ENCODE results near the gene KIAA0513.

Gene KIAA0513

DNA sequence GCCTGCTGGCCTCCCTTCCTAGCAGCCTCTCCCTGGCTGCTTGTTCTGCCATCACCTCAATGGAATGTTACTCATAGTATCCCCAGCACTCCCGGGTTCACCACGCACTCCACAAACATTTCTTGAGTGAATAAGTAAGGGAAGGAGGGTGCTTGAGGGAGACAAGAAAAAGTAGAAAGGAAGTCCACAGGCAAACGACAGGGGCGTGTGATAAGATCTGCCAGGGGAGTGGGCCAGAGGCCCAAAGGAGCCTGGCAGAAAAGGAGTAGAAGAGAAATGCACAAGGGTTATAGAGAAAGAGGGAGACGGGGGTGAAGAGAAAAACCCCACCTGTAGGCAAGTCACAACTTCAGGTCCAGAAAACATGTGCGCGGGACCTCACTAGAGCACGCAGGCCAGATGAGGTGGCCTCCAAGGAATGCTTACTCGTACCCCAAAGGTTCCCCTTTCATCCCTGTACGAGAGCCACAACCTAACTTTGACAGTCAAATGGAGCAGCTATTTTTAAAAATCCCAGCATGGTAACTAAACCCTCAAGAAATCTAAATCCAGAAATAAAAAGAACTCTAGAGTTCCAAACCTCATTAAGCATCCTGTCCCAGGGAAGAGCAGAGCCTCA is 22.9 kb upstream of the KIAA0513 start:
- DNase-seq (ENCODE audit: low spot score) = peak; percentile 88

DNA sequence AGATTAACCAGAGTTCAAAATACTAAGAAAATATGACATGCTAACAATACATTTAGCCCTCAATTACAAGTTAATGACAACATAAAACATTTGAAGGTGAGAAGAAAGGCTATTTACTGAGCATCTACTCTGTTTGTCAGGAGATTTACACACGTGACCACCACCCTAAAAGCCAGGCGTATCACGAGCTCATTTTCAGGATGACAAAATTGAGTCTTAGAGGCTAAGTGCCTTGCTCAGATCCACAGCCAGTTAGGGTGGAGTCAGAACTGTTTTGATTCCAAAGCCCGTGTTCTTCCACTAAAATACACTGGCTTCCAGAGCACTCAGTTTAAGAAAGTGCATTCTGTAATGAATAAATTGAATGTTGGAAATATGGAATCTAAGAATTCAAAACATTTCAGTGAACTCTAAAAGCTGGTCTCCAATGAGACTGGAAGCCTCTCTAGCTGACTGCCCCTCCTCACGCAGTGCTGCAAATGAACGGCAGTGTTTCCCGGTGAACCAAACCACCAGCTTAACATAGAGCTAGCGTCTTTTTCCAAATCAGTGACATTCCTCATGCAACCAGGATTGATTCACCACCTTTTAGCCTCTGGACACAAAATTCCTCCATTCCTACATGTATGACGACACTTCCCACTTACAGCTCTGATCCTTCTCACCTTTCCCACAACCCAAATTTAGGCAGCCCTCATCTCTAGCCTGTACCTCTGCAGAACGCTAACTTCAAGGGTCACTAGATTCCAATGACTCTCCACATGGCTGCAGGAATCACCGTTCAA is 22.1 kb upstream of the KIAA0513 start:
- DNase-seq (ENCODE audit: low spot score) = peak; percentile 62

DNA sequence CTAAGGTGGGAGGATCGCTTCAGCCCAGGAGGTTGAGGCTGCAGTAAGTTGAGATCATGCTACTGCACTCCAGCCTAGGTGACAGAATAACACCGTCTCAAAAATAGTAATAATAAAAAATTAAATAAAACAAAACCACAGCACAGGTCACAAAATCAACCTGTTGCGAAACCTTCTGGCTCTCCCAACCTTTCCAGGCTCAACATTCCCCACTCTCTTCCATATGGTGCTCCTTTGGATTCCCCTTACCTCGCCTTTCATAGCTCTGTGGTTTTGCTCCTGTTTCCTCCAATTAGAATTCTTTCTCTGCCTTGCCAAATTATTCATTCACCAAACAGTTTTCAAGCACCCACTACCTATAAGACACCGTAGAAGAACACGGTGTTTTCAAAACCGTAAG is 21.0 kb upstream of the KIAA0513 start:
- no peak for DNase-seq (ENCODE audit: low spot score)

DNA sequence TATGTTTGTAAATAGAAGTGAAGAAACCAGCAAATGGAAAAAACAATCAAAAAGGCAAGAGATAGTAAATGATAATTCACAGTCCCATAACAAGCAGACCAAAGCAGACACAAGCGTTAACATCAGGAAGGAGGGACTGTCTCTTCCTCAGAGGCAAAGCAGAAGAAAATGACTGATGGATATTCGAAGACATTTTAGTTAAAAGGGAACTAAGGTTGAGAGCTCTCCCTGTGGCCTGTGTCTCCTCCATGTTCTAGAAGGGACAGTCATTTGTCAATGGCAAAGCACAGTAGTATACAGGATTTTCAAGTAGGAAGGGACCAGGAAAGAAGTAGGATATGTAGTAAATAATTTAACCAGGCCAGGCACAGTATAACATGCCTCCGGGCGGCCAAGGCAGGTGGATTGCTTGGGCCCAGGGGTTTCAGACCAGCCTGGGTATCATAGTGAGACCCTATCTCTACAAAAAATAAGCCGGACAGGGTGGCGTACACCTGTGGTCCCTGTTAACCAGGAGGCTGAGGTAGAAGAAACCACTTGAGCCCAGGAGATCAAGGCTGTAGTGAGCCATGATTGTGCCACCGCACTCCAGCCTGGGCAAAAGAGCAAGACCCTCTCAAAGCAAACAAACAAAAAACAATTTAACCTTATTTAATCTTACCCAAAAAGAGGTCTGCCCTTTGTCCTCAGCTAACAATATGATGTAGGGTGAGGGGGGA is 19.9 kb upstream of the KIAA0513 start:
- DNase-seq (ENCODE audit: low spot score) = no peak

DNA sequence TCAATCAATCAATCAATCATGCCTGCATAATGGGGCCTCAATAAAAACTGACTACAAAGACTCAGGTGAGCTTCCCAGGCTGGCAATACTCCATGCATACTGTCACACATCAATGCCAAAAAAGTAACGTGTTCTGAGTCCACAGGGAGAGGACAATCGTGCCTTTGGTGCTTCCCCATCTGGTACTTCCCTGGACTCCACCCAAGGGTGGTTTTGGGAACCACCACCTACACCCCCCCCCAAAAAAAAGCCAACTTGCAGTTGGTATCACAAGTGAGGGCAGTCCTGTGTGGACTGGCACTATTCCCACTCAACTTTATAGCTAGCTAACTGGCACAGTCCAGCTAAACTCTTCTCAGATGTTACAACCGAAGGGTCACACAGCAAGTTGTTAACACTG is 19.3 kb upstream of the KIAA0513 start:
- DNase-seq (ENCODE audit: low spot score) = no peak

DNA sequence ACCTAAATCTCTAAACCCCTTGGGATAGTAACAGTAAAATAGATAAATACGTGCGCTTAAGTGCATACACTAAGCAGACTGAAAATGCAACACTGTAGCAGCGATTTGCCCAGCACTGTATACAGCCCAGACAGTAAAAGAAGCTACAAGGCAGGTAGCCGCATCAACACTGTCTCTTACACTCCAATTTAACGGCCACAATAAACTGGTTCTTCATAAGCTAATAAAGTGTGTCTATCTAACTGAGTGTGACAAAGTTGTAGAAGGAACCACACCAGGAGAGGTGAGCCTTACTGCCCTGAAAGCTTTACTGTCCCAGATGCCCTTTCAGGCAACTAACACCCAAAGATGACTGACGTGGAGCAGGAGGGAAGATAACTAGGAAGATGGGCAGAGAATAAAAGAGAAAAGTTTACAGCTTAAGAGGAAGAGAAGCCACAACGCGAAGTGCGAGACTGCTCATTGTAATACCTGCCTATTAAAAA is 17.1 kb upstream of the KIAA0513 start:
- no peak for DNase-seq (ENCODE audit: low spot score)

DNA sequence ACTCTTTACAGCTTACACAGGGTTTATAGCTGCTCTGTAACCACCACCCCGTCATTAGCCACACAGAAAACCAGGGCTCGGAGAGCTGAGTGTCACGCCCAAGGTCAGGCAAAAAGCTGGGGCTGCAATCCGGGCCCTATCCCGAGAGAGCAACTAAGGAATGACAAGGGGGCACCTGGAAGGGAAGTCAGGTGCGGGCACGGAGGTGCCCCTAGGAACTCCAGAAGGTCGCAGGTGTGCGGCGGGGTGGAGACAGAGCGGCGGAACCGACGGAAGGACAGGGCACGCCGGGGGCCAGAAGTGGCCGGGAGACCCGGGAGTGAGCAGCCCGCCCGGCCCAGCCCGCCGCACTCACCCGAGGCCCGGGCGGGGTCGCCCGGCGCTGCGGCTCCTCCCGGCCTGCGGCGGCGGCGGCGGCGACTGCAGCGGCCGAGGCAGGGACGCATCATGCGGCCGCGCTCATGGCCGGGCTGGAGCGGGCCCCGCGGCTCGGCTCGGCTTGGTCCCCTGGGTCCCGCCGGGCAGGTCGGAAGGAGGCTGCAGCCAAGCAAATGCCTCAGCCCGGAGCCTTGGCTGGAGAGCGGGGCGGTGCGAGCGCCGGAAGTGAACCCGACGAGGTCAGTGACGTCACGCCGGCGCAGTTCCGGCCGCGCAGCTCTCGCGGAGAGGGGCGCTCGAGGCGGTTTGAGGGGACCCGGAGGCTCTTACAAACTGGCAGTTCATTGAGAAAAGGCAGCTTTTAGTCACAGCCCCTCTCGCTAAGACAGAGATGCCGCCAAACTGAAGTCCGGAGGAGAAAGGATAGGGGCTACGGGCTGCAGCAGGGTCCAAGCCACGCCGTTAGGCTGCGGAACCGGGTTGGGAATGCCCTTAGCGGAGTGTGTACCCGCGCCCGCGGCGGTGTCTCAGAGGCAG is 16.4 kb upstream of the KIAA0513 start, which contains the start of gene ZDHHC7:
Gene ZDHHC7, minus strand, starts transcription at position 605 of the 915 bp plus-strand sequence. CDS start 20,917 bp downstream, outside the sequence.
- peak; percentile 91 for DNase-seq (ENCODE audit: low spot score)

DNA sequence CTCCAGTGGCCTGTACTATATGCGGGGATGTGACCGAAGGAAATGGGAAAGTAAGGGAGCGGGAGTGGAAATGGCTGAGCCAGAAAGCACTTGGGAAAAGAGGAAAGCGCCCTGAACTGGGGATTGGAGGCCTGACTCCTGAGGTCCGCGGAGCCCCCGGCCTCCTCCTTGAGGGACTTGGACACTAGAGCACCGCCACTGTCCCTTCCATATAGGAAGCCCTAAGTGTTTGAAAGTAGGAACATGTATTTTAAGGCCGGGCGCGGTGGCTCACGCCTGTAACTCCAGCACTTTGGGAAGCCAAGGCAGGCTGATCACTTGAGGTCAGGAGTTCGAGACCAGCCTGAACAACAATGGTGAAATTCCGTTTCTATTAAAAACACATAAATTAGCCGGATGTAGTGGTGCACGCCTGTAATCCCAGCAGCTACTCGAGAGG is 15.7 kb upstream of the KIAA0513 start:
- DNase-seq (ENCODE audit: low spot score) = no peak

DNA sequence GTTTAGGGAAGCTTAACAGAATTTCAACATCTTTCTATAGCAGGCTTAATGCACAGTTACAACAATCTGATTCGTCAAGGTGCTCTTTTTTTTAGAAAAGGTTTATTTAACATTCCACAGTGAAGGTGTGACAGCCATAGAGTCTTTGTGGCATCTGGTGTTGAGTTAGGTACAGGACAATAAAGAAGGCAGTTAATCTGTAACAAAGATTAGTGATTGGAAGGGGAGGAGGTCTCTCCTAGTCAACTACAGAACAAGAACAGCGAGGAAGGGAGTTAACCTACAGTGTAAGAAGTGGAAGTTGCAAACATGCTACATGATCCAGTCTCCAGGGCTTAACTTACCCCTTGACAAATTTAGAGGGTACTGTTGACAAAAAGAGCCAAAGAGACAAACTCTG is 13.3 kb upstream of the KIAA0513 start:
- DNase-seq (ENCODE audit: low spot score) = no peak

DNA sequence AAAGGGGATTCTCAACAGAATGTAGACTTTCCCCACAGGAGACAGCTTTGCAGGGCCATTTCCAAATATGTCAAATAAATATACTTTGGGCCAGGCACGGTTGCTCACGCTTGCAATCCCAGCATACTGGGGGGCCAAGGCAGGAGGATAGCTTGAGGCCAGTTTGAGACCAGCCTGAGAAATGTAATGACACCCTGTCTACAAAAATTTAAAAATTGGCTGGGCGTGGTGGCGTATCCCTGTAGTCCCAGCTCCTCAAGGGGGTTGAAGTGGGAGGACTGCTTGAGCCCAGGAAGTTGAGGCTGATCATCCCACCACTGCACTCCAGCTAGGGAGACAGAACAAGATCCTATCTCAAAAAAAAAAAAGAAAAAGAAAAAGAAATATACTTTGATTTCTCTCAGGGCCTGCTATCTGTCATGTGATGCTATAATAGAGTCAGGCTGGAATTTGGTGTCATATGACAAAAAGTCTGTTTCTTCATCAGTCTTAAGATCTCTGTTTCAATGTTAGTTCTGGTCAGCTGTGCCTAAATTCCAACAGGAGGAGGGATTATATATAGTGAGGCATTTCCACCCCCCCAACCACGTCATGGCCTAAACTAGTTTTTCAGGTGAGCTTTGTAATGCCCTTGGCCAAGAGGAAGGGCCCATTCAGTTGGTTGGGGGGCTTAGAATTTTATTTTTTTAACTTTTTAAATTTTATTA is 12.0 kb upstream of the KIAA0513 start:
- no peak for DNase-seq (ENCODE audit: low spot score)

DNA sequence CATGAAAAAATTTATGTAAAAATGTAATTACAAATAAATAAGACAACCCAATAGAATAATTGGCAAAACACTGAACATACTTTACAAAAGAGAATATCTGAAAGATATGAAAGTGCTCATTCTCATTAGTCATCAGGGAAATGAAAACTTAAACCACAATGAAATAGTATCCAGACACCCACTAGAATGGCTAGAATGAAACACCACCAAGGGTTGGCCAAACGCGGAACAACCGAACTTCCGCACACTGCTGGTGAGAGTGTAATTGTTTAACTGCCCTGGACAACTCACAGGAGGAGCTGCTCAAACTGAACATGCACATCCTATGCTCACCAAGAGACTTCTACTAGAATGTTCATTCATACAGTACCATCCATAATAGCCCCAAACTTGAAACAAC is 10.4 kb upstream of the KIAA0513 start:
- no peak for DNase-seq (ENCODE audit: low spot score)

DNA sequence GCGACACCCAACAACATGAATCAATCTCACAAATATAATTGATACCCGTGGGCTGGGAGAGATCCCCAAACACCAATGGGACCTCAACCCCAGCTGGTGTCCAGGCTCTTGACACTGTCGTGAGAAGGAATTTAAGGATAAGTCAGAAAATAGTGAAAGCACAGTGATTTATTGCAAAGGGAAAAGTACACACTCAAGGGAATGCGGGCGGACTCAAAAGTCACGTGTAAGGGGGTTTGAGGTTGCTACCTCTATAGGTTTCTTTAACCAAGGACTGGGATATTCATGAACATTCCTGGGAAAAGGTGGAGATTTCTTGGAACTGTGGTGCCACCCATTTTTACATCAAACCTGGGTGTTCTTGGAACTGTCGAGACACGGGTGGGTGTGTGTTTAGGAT is 10.0 kb upstream of the KIAA0513 start:
- DNase-seq (ENCODE audit: low spot score) = no peak

DNA sequence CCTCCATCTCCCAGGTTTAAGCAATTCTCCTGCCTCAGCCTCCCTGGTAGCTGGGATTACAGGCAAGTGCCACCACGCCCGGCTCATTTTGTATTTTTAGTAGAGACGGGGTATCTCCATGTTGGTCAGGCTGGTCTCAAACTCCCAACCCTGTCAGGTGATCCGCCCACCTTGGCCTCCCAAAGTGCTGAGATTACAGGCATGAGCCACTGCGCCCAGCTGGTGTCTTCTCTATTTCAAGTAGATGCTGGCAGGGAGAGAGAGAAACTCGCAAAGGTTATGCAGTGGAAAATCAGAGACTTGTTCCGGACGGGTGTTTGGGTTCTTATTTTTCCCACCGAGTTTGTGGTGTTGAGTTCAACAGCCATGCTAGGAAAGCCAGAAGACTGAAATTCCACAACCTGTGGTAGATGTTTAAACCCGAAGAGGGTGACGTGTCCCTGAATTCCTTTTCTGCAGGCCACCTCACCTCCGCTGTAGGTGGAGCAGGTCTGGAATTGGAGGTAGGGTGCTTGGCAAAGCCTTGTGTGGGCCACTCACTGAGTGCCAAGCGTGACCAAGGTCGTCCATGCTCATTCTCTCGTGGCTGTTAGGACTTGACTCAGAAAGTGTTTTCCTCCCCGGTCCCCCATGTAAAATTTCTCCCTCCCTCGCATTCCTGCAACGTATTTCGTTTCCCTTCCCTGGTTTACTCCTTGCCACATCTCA is 8.9 kb upstream of the KIAA0513 start:
- no peak for DNase-seq (ENCODE audit: low spot score)

DNA sequence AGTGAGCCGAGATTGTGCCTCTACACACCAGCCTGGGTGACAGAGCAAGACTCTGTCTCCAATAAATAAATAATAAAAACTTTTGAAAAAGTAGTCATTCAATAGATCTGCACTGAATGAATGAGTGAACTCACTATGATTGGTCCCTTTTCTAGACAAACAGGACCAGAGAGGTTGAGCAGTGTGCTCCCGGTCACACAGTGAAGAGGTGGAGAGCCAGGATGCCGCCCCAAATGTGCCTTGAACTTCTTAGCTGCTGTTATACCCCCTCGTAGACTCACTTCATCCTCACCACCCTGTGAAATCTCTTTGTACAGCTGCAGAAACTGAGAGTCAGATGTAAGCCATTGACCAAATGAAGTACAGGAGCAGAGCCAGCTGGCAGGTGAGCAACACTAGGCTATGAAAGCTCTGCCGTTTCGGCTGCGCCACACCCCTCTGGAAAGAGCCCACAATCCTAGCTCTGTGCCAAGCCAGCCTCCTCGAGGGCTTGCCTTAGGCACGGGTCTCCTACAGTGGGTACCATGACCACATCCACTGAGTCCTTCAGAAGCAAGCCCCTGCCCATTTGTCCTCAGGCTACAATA is 7.8 kb upstream of the KIAA0513 start:
- DNase-seq (ENCODE audit: low spot score) = no peak

DNA sequence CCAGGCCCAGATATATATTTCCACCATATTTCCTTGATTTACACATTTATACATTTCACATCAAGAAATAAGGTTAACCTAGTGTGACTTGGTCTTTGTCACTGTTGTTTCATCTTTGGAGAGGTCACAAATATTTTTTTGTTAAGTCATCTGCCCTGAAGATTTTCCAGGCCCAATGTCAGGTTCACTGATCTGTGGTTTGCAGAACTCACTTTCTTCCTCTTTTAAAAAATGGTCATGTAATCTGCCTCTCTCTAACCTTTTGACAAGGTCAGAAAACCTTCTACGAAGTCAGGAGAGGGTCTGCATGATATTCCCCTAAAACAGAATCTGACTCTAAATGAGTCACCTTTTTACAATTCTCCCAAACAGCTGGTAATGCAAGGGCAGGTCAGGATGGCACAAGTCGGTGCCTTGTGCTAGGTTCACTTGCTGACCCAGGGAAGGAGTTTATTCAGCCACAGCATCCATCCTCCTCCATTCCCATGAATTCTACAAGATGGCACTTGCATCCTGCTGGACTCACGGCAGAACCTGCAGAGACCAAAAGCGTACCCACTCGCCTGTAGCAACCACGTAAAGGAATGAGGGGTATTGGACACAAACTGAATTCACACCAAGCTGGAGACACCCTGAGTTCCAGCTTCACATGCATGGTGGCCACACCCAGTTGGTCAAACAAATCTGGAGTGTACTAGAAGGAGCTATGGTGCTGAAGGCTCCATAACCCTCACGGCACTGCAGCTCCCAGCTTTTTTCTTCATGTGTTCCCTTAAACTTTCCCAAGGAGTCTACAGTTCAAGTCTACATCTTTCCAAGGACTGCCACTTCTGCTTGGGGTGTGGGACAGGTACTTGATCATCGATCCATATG is 1.6 kb upstream of the KIAA0513 start:
- DNase-seq (ENCODE audit: low spot score) = no peak

DNA sequence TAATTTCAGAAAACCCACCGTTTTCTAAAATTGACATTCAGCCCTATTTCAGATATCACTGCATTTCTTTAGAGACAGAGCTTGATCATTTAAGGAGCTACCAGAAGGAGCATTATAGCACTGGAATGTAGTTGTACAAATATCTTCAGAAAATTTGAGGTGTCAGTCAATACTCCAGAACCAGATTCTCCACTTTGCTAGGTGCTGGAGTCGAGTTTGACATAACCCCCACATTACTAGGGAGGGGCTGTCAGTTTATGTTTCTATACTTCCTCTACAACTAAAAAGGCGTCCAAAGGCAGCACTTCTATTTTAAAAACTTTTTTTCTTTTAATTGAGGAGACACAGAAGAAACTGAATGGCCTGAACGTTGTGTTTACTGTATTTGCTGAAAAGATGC is 892 bp upstream of the KIAA0513 start:
- no peak for DNase-seq (ENCODE audit: low spot score)

DNA sequence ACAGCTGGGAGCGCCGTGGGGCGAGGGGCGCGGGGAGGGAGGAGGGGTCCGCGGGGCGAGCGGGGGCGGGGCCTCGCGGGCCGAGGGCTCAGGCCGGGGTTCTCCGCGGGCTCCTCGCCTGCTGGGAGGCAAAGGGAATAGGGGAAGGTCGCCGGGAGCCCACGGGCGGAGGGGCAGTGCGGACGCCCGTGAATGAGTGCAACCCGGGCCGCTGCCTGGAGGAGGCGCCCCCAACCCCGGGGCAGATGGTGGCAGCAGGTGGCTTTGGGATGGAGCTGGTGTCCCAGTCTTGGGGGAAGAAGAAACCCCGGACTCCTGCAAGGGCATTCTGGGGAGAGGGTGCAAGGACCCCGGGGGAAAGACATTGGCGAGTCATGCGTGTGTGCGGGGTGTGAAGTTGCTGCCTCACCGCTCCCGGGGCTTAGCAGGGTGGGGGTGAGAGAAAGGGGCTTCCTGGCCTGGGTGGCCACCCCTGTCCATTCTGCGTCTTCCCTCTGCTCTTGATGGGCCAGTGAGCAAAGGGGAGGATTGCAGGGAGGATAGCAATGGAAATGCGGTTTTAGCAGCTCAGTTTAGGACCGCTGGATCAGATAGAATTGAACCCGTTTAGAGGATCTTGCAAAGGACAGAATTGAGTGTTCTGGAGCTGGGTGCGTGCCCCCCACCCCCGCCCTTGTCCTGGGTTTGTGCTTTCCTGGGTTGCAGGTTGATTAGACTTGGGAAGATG is 526 bp downstream of the KIAA0513 start:
- peak; percentile 27 for DNase-seq (ENCODE audit: low spot score)

DNA sequence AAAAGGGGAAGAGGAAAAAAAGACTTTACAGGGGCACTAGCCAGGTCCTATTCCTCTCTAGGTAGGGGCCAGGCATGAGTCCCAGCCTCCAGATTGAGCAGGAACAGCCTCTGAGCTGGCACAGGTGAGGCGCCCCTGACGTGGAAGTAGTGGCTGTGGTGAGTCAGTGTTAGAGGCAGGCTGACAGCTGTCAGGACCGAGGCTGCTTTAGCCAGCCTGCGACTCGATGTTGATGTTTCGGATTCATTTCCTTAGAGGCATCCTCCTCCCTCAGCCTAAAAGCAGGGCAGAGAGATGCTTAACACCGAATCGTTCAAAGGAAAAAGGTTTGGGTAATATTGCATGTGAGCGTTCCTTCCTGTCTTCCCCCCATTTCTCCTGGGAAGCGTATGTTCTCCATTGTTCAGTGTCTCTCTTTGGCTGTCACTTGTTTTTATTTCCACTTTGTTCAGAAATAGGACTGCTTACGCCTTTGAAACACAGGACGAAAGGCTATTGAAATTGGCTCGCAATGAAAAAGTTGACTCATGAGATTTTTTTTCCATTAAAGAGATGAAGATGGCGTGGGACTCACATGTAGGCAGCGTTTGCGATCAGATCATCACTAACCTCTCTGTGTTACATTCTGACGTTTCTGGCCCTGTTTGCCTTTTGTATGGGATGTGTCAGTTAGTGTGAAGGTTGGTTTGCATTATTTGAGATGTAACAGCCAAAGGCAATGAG is 1.3 kb downstream of the KIAA0513 start:
- peak; percentile 36 for DNase-seq (ENCODE audit: low spot score)

Measured in AG08396 (cell line).